Measurements from ENCODE around the gene ZP3.
"Not testable (repeated sequence)": the region's sequence is repeated elsewhere in the genome, so short reads cannot be mapped to it uniquely, and the experiment has no call there.

Gene ZP3

DNA sequence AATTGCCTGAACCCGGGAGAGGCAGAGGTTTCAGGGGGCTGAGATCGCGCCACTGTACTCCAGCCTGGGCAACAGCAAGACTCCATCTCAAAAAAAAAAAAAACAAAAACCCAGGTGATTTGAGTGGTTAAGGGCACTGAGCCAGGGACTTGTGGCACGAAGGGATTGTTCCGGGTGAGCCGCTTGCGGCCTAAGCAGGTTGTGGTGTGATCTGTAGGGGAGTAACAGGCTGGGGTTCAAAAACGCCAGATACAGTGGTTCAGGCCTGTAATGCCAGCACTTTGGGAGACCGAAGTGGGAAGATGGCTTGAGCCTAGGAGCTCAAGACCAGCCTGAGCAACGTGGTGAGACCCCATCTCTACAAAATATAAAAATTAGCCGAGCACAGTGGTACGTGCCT is 19.1 kb downstream of the ZP3 start:
- DNase-seq, result not testable (repeated sequence)

GRCh38 chr7:76445577-76446008 is 20.8 kb downstream of the ZP3 start:
- DNase-seq, result peak; percentile 43

GRCh38 chr7:76457017-76457416 is 32.3 kb downstream of the ZP3 start:
- DNase-seq, result not testable (repeated sequence)

- not testable (repeated sequence) for DNase-seq
Observed at GRCh38 chr7:76458504-76458903, 33.8 kb downstream of the ZP3 start.

- not testable (repeated sequence) for DNase-seq
Observed at GRCh38 chr7:76460767-76461166, 36.0 kb downstream of the ZP3 start.

- not testable (repeated sequence) for DNase-seq
Observed at GRCh38 chr7:76461464-76462101, 36.8 kb downstream of the ZP3 start, which contains the start of gene DTX2. DTX2 (plus strand) TSS chr7:76461709; CDS start chr7:76480510, 18,801 bp downstream.

GRCh38 chr7:76462271-76462882 is 37.6 kb downstream of the ZP3 start:
- not testable (repeated sequence) for DNase-seq

DNA sequence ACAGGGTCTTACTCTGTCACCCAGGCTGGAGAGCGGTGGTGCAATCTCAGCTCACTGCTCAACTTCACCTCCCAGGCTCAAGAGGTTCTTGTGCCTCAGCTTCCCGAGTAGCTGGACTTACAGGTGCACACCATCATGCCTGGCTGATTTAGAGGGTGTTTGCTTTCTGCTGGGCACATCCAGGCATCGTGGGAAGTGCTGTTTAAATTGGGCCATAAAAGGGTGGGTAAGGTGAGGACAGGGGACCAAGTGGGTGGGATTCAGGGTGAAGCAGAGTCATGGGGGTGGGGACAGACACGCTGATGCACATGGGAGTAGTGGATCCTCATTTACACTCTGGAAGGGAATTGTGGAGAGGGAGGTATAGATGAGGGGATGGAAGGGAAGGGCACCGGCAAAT is 40.2 kb downstream of the ZP3 start:
- not testable (repeated sequence) for DNase-seq

DNA sequence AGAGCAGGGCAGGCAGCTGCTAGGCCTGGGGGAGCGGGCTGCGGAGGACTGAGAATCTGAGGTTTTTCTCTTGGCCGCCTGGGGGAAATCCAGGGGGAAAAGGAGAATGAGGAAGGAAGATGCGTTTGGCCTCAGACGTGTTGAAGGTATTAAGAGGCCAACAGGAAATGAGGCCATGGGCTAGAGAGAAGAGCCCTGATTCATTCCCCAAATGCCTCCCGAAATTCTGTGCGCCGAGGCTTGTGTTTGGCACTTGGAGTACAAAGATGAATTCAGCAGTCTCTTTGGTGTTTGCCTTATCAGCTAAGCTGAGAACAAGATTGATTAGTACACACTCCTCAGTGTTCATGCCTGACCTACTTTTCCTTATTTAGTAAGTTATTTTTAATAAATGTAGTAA is 41.2 kb downstream of the ZP3 start:
- DNase-seq, result not testable (repeated sequence)

DNA sequence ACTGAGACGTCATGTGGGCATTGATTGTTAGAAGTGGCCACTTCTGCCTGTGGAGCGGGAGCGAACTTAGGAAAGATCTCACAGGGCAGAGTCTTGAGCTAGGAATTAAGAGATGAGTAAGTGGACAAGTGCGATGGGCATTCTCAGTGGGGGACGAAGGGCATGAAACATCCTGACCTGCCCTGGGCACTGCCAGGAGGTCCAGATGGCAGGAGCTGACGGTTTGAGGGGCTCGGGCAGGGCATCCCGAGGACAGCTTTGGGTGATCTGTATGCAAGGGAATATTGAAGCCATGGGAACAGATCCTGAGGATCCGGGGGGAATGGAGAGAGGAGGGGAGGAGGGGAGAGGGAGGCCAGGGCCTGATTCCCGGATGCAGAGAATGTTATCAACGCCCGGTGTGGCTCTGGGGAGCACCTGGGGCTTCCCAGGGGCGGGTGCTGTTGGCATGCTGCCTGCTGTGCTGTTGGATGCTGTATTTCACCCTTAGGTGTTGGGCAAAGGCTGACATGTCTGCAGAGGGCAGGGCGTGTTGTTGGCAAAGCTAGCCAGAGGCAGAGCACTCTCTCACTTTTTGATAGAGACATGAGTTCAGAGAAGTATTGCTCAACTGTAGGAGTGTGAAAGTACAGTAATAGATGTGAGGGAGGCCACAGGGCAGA is 43.1 kb downstream of the ZP3 start:
- not testable (repeated sequence) for DNase-seq

DNA sequence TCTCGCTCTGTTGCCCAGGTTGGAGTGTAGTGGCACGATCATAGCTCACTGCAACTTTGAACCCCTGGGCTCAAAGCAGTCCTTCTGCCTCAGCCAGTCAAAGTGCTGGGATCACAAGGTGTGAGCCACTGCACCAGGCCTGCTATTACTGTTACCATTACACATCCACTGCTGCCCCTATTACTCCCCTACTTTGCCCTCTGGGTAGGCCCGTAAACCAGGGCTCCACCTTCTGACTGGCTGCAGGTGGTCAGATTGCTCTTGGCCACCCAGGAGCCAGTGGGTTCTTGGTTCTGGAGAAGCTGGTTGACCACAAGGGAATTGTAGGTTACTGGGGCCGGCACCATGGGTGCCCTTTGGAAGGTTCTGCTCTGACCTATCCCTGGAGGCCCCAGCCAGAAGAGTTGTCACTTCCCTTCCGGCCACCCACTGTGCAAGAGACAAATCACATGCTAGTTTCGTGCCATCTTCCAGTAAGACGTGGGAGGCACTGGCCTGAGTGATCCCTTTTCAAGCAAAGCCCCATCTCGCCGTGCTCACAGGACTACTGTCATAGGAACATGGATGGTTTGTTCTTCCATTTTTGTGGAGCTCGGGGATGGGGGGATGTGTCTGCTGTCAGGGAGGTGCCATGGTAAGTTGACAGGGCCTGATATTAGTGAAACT is 46.9 kb downstream of the ZP3 start:
- not testable (repeated sequence) for DNase-seq

DNA sequence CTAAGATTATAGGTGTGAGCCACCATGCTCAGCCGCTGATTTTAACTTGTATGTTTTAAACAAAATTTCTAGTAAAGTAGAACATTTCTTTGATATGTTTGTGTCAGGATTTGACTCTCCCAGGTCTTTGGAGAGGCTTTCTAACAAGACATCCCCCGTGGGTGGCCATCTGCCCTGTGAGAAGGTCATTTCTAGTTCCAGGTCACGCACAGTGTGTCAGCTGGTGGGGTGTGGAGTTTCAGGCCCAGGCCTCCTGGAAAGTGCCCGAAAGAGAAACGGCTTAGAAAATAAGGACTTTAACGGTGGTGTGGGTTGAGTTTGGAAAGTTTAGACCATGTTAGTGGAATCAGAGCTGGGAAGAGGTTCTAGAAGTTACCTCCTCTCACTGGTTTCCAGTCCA is 48.3 kb downstream of the ZP3 start:
- DNase-seq, result not testable (repeated sequence)

GRCh38 chr7:76476280-76476679 is 51.5 kb downstream of the ZP3 start:
- not testable (repeated sequence) for DNase-seq

GRCh38 chr7:76476742-76477474 is 52.2 kb downstream of the ZP3 start:
- DNase-seq, result not testable (repeated sequence)

- DNase-seq, result not testable (repeated sequence)
Observed at GRCh38 chr7:76479628-76480027, 54.9 kb downstream of the ZP3 start.

GRCh38 chr7:76480403-76481253 is 55.9 kb downstream of the ZP3 start:
- DNase-seq, result not testable (repeated sequence)

- DNase-seq, result not testable (repeated sequence)
Observed at GRCh38 chr7:76482660-76483059, 57.9 kb downstream of the ZP3 start.

DNA sequence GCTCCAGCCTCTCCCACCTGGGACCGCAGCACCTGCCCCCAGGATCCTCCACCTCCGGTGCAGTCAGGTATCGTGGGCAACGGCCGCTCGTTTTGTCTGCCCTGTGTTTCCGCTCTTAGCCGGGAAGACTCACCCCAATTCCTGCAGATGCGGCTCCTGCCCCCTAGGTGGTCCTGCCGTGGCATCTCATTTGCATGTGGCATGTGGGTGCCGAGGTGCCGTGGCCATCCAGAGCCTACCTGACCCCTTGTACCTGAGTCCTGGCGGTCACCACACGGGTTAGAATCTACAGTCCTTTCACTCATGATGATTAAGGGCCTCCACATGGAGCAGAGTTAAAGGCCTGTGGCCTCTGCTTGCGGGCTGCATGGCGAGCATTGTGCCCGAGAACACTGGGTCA is 58.3 kb downstream of the ZP3 start:
- DNase-seq, result not testable (repeated sequence)

DNA sequence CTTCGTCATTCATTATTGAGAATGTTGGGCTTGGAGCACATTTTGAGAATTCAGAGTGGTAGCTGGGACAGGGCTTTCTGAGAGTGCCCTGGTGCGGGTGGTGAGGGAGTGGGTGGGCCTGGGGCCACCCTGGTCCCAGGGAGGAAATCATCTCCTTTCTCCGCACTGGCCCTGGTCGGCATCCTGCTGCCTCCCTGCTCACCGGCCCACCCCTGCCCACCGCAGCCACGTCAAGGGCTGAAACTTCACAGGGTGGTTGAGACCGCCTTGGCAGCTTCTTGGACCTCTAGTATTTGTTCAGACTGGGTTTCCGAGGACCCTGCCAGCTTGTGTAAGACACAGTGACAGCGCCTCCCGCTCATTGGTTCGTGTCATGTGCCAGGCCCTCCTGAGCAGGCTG is 59.7 kb downstream of the ZP3 start:
- DNase-seq, result not testable (repeated sequence)

DNA sequence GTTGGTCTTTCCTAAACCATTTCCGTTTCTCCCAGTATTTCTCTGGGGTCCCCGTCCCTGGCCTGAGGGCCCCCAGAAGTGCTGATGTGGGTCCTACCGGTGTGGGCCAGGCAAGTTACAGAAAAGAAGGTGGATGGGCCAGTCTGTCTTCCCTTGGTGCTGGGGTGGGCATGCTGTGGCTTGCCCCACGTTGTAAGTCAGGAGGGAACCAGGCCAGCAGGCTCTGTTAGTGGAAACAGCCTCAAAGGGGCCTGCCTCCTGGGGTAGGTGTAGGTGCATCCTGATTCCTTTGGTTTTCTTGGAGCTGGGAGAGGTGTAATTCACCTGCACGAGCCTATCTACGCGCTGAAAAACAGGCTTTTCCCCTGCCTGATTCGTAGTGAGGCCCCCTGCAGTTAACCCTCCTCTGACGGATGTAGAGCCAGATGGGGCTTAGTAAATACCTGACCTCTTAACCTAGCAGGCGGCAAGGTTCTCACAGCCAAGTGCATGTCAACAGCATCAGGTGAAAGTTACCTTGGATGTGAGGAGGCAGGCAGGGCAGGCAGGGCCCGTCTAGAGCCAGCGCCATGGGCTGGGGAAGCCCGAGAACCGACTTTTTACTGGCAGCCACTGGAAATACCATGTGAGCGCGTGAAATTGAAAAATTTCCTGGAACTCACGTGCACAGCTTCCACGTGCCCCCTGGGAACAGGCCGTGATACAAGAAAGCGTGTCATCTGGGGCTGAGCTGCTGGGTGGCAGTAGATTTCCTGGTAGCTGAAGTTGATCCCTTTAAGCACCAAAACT is 61.3 kb downstream of the ZP3 start:
- not testable (repeated sequence) for DNase-seq

DNA sequence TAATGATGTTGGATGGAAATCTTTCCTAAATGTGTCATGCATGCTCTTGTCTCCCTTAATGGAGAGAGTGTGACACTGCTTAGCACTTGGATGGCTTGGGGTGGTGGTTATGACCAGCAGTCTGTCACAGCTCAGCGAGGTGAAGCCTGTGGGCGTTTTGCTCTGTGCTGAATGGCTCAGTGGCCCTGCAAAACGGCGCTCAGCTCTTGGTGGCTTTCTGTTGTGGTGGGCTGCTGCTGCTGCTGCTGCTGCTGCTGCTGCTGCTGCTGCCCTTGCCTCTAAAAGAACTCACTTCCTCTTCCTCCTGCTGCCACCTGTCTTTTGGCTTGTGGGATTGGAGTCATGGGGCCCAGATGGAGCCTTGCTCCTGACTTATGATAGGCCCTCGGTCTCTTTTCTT is 61.9 kb downstream of the ZP3 start:
- not testable (repeated sequence) for DNase-seq

All from HCEC 1CT (cell line).